HG03060 (cell line): Measurements from ENCODE around the gene TATDN2.
"Not testable (repeated sequence)": the region's sequence is repeated elsewhere in the genome, so short reads cannot be mapped to it uniquely, and the experiment has no call there.

Source experiments
- ATAC-seq: cut with Tn5 transposase; IDR thresholded peaks from one replicate; pipeline ENCODE4 v1.9.1; 2021; ENCODE audit warnings: low read depth, moderate number of reproducible peaks; ENCODE audit not compliant: unreplicated experiment

Gene TATDN2

GRCh38 chr3:10266936-10267335 is 18.7 kb downstream of the TATDN2 start:
- not testable (repeated sequence) for ATAC-seq

DNA sequence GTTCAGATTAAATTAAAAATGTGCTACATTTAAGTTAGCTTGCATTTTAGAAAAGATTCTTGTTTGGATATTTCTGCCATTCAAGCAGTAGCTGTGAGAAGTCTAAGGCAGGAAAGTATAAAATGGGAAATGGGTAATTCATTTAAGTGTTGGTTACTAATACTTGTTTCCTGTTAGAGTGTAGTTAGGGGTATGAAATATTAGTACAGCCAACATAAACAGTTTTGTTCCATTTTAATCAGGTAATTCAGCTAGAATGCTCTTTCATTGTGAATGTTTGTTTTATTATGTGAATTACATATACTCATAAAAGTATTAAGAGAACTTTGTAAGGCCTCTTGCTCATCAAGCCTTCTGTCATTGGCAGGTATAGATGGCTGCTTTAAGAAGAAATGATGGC is 19.9 kb downstream of the TATDN2 start:
- ATAC-seq: no peak

DNA sequence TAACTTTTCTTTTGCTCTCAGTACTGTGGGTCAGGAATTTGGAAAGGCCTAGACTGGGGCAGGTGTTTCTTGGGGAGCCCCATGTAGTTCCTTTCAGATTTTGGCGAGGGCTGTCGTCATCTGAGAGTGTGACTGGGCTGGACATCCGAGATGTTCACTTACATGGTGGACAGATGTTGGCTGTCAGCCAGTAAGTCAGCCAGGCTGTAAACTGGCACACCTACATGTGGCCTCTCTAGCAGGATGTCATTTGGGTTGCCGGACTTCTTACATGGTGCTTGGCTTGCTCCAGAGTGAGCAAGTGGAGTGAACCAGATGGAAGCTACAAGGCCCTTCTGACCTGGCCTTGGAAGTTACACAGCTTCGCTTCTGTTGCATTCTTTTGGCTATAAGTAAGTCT is 20.7 kb downstream of the TATDN2 start:
- no peak for ATAC-seq

DNA sequence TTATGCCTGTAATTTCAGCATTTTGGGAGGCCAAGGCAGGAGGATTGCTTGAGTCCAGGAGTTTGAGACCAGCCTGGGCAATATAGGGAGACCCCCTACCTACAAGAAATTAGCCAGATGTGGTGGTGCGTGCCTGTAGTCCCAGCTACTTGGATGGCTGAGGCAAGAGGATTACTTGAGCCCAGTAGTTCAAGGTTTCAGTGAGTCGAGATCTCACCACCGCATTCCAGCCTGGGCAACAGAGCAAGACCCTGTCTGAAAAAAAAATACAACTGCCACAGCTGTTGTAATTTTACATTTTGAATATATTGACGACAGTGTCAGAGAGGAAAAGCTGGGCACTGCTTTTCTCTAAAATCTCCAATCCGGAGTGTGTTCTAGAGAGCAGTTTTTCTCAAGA is 21.2 kb downstream of the TATDN2 start:
- ATAC-seq: no peak

DNA sequence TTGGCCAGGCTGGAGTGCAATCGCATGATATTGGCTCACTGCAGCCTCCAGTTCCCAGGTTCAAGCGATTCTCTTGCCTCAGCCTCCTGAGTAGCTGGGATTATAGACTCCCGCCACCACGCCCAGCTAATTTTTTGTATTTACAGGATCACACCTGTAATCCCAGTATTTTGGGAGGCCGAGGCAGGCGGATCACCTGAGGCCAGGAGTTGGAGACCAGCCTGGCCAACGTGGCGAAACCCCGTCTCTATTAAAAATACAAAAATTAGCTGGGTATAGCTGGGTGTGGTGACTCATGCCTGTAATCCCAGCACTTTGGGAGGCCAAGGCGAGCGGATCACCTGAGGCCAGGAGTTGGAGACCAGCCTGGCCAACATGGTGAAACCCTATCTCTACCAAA is 24.2 kb downstream of the TATDN2 start:
- not testable (repeated sequence) for ATAC-seq

- no peak for ATAC-seq
Observed at GRCh38 chr3:10272977-10273376, 24.7 kb downstream of the TATDN2 start.

- no peak for ATAC-seq
Observed at GRCh38 chr3:10273702-10274305, 25.5 kb downstream of the TATDN2 start.

DNA sequence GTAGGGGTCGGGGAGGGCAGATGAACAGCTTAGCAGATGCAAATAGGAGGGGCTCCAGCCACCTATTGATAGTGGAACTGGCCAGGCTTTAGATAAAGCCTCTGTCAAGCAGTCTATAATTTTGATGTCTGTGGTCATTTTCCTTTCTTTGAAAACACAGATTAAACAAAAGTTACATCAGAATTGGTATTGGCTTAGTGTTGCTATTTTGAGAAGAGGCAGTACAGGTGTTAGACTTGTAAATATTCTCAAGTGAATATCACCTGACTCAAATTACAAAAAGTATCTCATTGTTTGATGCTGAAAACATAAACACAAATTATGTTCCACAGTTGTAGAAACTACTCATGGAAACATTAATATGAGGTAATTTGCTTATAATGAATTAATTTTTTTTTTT is 26.3 kb downstream of the TATDN2 start:
- no peak for ATAC-seq

- ATAC-seq: no peak
Observed at GRCh38 chr3:10277115-10277625, 28.9 kb downstream of the TATDN2 start.

DNA sequence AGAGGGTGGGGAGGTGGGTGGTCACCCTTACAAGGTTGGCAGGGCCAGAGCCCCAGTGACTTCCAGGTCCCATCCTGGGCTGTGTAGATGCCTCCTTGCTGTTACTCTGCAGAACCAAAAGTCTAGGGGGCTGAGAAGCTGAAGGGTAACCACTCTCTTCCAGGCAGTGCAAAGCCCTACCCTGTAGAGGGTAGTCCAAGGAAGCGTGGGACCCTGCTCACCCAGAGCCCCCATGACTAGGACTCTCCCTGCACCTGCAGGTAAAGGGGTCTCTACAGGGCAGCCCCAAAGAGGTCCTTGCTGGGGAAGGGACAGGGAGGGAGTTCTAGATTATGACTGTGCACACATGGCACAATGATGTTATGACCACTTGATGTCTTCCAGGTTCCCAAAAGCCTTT is 30.2 kb downstream of the TATDN2 start:
- no peak for ATAC-seq

- ATAC-seq: no peak
Observed at GRCh38 chr3:10279384-10280176, 31.3 kb downstream of the TATDN2 start.

DNA sequence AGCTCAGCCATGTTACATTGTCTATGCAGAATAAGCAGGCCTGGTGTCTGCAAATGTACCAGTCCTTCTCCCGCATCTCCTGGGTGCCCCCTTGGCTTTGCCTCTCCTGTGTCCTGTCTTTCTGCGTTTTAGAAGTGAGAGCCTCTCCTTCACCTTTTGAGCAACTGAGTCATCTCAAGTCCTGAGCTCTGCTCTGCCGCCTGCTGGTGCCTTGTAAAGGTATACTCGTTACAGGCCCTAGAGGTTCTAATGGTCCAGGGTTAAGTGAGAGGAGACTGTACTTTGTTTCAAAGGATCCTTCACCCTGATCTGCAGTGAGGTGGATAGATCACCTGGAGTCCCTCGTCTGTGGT is 31.9 kb downstream of the TATDN2 start:
- no peak for ATAC-seq

DNA sequence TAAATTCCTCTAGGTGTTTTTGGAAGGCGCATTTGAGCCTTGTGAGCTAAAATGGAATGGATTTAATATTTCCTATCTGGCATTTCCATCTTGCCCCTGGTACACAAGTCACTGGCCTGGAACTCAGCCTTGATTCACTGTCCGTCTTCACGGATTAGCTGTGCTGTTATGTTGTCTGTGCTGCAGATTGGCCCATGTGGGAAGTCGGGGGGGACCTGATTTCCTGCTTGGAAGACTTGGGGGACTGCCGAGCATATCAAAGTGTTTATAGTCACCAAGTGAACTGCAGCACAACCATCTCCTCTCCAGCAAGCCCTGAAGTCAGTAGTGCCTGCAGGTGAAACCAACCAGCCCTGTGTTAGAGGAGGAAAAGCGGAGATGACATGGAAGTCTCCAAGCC is 32.3 kb downstream of the TATDN2 start:
- no peak for ATAC-seq

GRCh38 chr3:10281951-10282350 is 33.7 kb downstream of the TATDN2 start:
- no peak for ATAC-seq

GRCh38 chr3:10283638-10284037 is 35.4 kb downstream of the TATDN2 start:
- no peak for ATAC-seq

DNA sequence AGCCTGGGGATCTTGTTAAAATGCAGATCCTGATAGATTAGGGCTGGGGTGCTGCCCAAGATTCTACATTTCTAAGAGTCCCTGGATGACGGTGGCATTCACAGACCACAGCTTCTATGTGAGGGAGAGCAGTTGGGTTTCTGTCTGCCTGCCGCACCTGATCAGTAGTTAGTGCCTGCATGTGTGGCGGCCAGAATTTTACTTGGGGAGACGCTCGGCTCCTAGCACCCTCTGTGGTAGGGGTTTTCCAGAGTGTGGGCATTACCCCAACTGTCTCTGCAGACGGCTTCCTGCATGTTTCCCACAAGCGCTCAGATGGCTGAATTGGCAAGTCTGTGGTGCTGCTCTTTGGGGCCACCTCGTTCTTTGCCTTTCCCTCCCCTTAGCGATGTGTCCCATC is 36.2 kb downstream of the TATDN2 start:
- no peak for ATAC-seq

GRCh38 chr3:10285272-10286132 is 37.2 kb downstream of the TATDN2 start:
- ATAC-seq: no peak

GRCh38 chr3:10286133-10286524 is 37.9 kb downstream of the TATDN2 start:
- ATAC-seq: no peak

DNA sequence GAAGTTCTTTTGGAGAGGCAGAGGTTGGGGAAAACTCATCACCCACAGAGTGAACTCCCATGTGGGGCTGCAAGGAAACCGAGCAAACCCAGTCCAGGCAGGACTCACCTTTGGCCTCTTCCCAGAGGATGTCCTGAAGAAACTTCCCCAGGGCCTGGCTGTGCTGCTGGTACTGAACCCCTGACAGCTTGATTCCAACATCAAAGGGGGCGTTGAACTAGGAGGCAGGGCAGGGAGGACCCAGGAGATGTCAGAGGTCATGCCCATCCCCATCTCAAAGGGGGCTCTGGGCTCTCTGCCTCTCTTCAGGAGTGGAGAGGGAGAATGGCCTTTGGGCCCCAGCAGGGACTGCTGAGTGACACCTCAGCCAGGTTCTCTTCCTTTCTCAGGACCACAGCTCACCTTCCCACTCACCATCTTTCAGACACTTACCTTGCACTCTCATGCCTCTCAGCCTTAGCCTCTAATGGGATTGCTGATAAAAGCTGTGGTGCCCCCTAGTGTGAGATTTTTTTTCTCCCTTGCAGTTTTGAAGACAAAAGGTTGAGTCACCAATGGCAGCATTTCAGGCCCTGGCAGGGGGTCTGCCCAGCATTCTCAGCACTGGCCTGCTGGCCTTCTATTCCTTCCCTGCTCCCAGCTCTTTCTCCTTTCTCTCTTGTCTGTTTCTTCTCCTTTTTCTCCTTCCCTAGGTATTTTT is 38.5 kb downstream of the TATDN2 start:
- no peak for ATAC-seq

DNA sequence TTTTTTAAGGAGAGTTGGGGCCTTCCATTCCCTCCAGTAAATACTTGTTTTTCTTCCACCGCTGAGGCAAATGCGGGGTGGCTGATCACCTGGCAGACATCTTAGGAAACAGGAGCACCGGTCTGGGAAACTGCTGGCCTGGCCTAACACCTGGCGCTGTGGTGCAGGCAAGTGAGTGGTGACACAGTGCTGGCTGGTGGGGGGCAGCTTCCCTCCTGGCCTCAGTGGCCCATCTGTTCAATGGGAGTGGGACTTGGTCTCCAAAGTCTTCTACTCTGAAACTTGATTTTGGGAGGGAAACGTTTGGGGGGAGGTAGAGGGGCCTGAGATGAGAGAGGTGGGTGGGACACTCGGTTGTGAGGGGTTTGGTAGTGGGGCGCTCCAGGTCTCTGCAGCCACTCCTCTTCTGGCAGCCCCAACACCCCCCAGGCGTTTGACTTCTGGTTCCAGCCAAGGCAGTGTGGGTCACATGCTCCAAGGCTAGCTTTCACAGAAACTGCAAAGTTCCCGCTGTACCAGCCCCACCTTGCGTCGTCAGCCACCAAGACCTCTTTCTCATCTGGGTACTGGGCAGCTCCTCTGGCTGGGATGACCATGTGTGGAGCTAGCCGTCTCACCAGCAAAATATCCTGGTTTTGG is 39.8 kb downstream of the TATDN2 start:
- ATAC-seq: no peak
